Mesothelial cell of epicardium (in vitro differentiated cells): Measurements from ENCODE around the gene SEPTIN1. TPM values are rescaled to one million over a fixed set of nuclear protein-coding genes. Genes with fewer than 3 reads are reported as not detected.

ENCODE experiments used
- DNase-seq, 2 experiments: peaks; one replicate each; pipeline ENCODE4 v3.0.0; 2021; ENCODE audit warnings: low spot score in 2 of 2; ENCODE audit not compliant: unreplicated experiment in 2 of 2
- H3K27ac Mint-ChIP-seq: 2 replicates; pipeline ENCODE4 v1.8.0; 2021; ENCODE audit warnings: mixed read lengths
- H3K27me3 Mint-ChIP-seq: 2 replicates; pipeline ENCODE4 v1.8.0; 2021; ENCODE audit warnings: low read depth, mixed read lengths
- H3K36me3 Mint-ChIP-seq: 2 replicates; pipeline ENCODE4 v1.8.0; 2021; ENCODE audit warnings: mixed read lengths
- H3K4me1 Mint-ChIP-seq: 2 replicates; pipeline ENCODE4 v1.8.0; 2021; ENCODE audit warnings: mixed read lengths
- H3K4me3 Mint-ChIP-seq: 2 replicates; pipeline ENCODE4 v1.8.0; 2021; ENCODE audit warnings: mild to moderate bottlenecking, moderate library complexity, mixed read lengths
- H3K9me3 Mint-ChIP-seq: 2 replicates; pipeline ENCODE4 v1.8.0; 2021; ENCODE audit warnings: mixed read lengths
- total RNA-seq: library from RNA; stranded (reverse); gene quantifications from 3 replicates; pipeline ENCODE4 v1.2.1, GENCODE V29; 2021
- TF ChIP-seq, protein P1 (sequence below): fragments of 200-600 bp; sonication (generic); IDR thresholded peaks from one replicate; pipeline ENCODE4 v1.5.0; 2021; ENCODE audit warnings: antibody characterized with exemption; ENCODE audit not compliant: unreplicated experiment

SEPTIN1 gene
- total RNA-seq, 1 donor from 2014 or later, result 1.6 TPM

DNA sequence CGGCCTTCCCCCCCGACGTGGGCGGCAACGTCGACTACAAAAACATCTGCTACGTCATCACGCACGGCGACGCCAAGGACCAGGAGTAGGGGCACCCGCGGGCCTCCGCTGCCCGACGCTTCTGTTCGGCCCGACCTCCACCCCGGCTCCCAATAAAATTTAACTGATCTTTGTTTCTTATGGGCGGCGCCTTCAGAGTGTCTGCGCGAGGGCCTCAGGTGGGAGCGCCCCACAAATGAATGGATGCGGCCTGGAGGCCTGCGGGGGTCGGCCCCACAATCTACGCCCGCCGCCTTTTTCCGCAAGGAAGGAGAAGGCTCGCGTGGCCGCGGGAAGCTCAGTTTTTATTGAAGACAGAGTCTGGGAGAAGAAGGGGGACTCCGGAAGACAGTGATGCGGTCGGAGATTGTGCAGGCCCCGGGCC lies 4.5 kb downstream of the SEPTIN1 start:
- H3K4me3 Mint-ChIP-seq, result peak overlapping the region; percentile 87
- peak; percentile 77 to 89 for DNase-seq
- no peaks in the 10 kb centered on the region for H3K9me3 Mint-ChIP-seq
- H3K27ac Mint-ChIP-seq, result peak overlapping the region; percentile 100
- TF ChIP-seq, protein P1, sequence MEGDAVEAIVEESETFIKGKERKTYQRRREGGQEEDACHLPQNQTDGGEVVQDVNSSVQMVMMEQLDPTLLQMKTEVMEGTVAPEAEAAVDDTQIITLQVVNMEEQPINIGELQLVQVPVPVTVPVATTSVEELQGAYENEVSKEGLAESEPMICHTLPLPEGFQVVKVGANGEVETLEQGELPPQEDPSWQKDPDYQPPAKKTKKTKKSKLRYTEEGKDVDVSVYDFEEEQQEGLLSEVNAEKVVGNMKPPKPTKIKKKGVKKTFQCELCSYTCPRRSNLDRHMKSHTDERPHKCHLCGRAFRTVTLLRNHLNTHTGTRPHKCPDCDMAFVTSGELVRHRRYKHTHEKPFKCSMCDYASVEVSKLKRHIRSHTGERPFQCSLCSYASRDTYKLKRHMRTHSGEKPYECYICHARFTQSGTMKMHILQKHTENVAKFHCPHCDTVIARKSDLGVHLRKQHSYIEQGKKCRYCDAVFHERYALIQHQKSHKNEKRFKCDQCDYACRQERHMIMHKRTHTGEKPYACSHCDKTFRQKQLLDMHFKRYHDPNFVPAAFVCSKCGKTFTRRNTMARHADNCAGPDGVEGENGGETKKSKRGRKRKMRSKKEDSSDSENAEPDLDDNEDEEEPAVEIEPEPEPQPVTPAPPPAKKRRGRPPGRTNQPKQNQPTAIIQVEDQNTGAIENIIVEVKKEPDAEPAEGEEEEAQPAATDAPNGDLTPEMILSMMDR, result no peak
- H3K27me3 Mint-ChIP-seq, result no peaks in the 10 kb centered on the region
- H3K36me3 Mint-ChIP-seq, result peaks cover 2% of the 10 kb centered on the region
- H3K4me1 Mint-ChIP-seq, result peaks cover 24% of the 10 kb centered on the region

DNA sequence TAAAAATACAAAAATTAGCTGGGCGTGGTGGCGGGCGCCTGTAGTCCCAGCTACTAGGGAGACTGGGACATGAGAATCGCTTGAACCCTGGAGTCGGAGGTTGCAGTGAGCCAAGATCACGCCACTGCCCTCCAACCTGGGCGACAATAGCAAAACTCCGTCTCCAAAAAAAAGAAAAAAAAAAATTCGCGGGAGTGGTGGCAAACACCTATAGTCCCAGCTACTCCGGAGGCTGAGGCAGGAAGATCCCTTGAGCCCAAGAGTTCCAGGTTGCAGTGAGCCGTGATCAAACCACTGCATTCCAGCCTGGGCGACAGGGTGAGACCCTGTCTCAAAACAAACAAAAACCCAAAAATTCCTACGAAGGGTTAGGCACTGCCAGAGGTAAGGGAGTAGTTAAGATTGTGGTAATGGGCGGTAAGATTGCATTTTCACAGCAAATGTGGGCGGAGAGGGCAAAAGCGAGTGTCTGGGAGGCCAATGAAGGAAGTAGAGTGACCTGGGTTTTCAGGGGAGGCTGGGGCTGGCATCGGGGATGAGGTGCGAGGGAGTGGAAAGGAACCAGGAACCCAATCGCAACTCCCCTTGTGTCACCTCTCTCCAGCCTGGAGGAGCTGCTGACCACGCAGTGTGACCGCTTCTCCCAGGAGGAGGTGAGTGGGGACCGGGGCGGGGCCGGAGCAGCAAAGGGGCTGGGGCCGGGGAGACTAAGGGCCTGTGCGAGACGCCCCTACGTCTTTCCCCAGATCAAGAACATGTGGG lies 5.1 kb downstream of the SEPTIN1 start:
- Mint-ChIP-seq H3K27ac (peak overlapping the region; percentile 100), H3K27me3 (no peaks in the 10 kb centered on the region), H3K36me3 (peaks cover 2% of the 10 kb centered on the region), H3K4me1 (peaks cover 29% of the 10 kb centered on the region), H3K4me3 (peak overlapping the region; percentile 87), H3K9me3 (no peaks in the 10 kb centered on the region)
- DNase-seq, result no peak
- TF ChIP-seq, protein P1, result no peak

DNA sequence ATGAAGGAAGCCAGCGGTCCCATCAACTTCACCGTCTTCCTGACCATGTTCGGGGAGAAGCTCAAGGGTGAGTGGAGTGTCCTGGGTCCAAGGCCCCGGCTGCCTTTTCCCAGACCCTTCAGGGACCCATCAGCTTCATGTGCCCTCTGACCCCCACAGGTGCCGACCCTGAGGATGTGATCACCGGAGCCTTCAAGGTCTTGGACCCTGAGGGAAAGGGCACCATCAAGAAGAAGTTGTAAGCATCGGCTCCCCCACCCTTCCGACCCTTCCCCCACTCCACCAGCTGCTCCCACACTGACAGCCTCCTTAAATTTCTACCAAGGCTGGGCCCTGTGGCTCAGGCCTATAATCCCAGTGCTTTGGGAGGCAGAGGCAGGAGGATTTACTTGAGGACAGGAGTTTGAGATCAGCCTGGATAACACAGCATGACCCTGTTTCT lies 5.9 kb downstream of the SEPTIN1 start:
- peaks cover 2% of the 10 kb centered on the region for H3K36me3 Mint-ChIP-seq
- H3K27me3 Mint-ChIP-seq, result no peaks in the 10 kb centered on the region
- H3K4me1 Mint-ChIP-seq, result peaks cover 36% of the 10 kb centered on the region
- H3K9me3 Mint-ChIP-seq, result no peaks in the 10 kb centered on the region
- TF ChIP-seq, protein P1, result no peak
- no peak for DNase-seq
- peak overlapping the region; percentile 100 for H3K27ac Mint-ChIP-seq
- no peak overlapping the region for H3K4me3 Mint-ChIP-seq

DNA sequence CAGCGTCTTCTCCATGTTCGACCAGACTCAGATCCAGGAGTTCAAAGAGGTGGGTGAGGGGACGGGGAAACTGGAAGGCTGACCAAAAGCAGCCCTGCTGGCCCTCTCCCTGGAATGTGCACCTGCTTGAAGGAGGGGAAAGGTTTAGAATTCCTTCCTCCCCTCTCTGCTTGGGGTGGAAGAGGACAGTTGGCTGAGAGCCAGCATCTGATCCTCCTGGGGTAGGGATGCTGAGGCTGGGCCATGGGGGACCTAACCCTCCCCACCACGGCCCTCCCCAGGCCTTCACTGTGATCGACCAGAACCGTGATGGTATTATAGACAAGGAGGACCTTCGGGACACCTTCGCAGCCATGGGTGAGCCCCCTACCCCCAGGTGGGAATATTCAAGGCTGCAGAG lies 6.5 kb downstream of the SEPTIN1 start:
- H3K27ac Mint-ChIP-seq, result peak overlapping the region; percentile 80
- H3K4me1 Mint-ChIP-seq, result peaks cover 42% of the 10 kb centered on the region
- H3K9me3 Mint-ChIP-seq, result no peaks in the 10 kb centered on the region
- DNase-seq, result no peak
- TF ChIP-seq, protein P1, result no peak
- H3K27me3 Mint-ChIP-seq, result no peaks in the 10 kb centered on the region
- no peak overlapping the region for H3K4me3 Mint-ChIP-seq
- peaks cover 2% of the 10 kb centered on the region for H3K36me3 Mint-ChIP-seq

DNA sequence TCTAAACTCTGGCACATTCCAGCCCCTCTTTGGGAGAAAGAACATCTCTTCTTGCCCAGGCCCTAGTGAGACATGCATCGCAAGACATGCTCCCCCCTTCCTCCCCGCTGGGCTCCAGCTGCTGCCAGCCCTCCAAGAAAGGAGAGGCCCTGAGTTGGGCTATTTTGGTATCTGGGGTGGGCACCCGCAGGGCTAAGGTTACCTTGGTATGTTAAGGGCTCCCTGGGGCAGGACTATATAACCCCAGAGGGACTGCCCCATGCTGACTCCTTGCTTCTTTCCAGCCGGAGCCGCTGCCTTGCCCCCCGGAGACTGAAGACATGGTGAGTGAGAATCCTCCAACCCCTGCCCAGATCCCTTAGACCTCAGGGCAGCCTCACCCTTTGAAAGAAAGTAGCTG lies 7.8 kb downstream of the SEPTIN1 start, which contains the start of gene MYL11:
Gene MYL11, plus strand, starts transcription at position 265 of the 400 bp plus-strand sequence. Its CDS starts 56 bp downstream, at position 321.
- no peaks in the 10 kb centered on the region for H3K36me3 Mint-ChIP-seq
- no peak for DNase-seq
- no peak within 1 kb of the TSS for H3K4me3 Mint-ChIP-seq
- TF ChIP-seq, protein P1, result no peak
- H3K9me3 Mint-ChIP-seq, result no peaks in the 10 kb centered on the region
- peak within 1 kb of the TSS; percentile 80 for H3K27ac Mint-ChIP-seq
- H3K27me3 Mint-ChIP-seq, result peaks cover 3% of the 10 kb centered on the region
- H3K4me1 Mint-ChIP-seq, result peaks cover 39% of the 10 kb centered on the region
